Erythroblast (primary cell): ENCODE measurements around the gene TGDS.

Experiments used
- GATA1 ChIP-seq: IDR thresholded peaks from 2 replicates; pipeline ENCODE4 v1.6.1; 2011; ENCODE audit warnings: low read depth, mild to moderate bottlenecking, control low read depth, low read length, moderate library complexity
- POLR2A ChIP-seq: IDR thresholded peaks from 2 replicates; pipeline ENCODE4 v1.6.1; 2011; ENCODE audit warnings: mild to moderate bottlenecking, low read length

- TF ChIP-seq POLR2A, result no peak
- TF ChIP-seq GATA1, result no peak
These were observed 41.1 kb upstream of the TGDS start for GRCh38 chr13:94636942-94637578.
